ENCODE results near the gene BTBD17. TPM values are rescaled to one million over a fixed set of nuclear protein-coding genes. Genes with fewer than 3 reads are reported as not detected.

The BTBD17 gene
- total RNA-seq, 1 experiment from 2014 or later, result not detected

DNA sequence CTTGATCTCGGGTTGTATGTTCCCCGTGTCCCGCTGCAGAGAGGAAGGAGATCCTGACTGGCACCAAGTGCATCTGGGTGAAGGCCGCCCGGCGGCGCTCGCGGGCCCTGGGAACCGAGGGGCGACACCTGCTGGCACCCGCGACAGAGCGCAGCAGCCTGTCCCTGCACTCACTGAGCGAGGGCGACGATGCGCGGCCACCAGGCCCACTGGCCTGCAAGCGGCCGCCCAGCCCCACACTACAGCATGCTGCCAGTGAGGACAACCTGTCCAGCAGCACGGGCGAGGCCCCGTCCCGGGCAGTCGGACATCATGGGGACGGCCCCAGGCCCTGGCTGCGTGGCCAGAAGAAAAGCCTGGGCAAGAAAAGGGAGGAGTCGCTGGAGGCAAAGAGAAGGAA, 7.5 kb downstream of the BTBD17 start:
- intact Hi-C loops (cut with micrococcal nuclease; ENCODE audit: unreplicated experiment), result loop anchor here (2.0 kb wide), 1 partner anchor 53 kb away; no protein-coding TSS in a partner anchor
- peaks cover 9% of the 10 kb centered on the region for H3K4me1 Mint-ChIP-seq (ENCODE audit: low read depth, unreplicated experiment)
- peaks cover 90% of the 10 kb centered on the region for H3K27me3 Mint-ChIP-seq (ENCODE audit: unreplicated experiment)
- peak; percentile 76 for DNase-seq
- CTCF ChIA-PET, result no interaction called here
- H3K36me3 Mint-ChIP-seq (ENCODE audit: insufficient read depth, unreplicated experiment), result no peaks in the 10 kb centered on the region
- no peak overlapping the region for H3K27ac Mint-ChIP-seq (ENCODE audit: unreplicated experiment)
- BruUV-seq (replicated peaks), result no TSS peak
- peak; percentile 84 for TF ChIP-seq CTCF (IDR thresholded peaks at IDR 0.05; ENCODE audit: unreplicated experiment)
- H3K4me3 Mint-ChIP-seq (ENCODE audit: low read depth, unreplicated experiment), result peak overlapping the region; percentile 22
- H3K9me3 Mint-ChIP-seq (ENCODE audit: low read depth, unreplicated experiment), result no peaks in the 10 kb centered on the region

DNA sequence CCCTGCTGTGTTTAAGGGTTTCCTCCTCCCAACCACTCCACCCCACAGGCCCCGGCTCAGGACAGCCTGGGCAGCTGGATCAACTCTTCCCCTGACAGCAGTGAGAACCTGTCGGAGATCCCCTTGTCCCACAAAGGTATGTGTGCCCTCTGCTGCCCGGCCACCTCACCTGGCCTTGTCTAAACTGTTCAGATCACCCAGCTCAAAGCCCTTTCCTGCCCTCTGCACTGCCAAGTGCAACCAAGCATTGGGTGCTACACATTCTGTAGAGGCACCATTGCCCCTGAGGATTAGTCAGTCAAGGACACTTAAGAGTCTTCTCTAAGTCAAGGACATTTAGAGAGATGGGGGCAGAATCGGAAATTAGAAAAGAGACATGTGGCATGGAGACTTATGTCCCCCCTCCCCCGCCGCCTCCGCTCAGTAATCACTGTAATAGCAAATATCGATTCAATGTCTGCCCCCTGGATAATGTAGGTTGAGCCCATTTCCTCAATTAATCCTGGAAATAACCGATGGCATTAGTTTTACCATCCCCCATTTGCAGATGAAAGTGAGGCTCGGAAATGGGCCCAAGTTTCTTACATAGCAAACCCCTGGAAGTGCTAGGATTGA, 8.1 kb downstream of the BTBD17 start:
- no peak overlapping the region for H3K27ac Mint-ChIP-seq (ENCODE audit: unreplicated experiment)
- intact Hi-C loops (cut with micrococcal nuclease; ENCODE audit: unreplicated experiment), result loop anchor here (2.0 kb wide), 1 partner anchor 53 kb away; no protein-coding TSS in a partner anchor
- no peak overlapping the region for H3K4me3 Mint-ChIP-seq (ENCODE audit: low read depth, unreplicated experiment)
- H3K27me3 Mint-ChIP-seq (ENCODE audit: unreplicated experiment), result peaks cover 90% of the 10 kb centered on the region
- DNase-seq, result no peak
- TF ChIP-seq CTCF (IDR thresholded peaks at IDR 0.05; ENCODE audit: unreplicated experiment), result no peak
- BruUV-seq (replicated peaks), result no TSS peak
- peaks cover 9% of the 10 kb centered on the region for H3K4me1 Mint-ChIP-seq (ENCODE audit: low read depth, unreplicated experiment)
- CTCF ChIA-PET, result interaction anchor here (0.8 kb wide), 1 partner anchor 26 kb away, joined by 3 read pairs; no protein-coding TSS in a partner anchor
- no peaks in the 10 kb centered on the region for H3K9me3 Mint-ChIP-seq (ENCODE audit: low read depth, unreplicated experiment)
- no peaks in the 10 kb centered on the region for H3K36me3 Mint-ChIP-seq (ENCODE audit: insufficient read depth, unreplicated experiment)

GRCh38 chr17:74351552-74352210, 10.0 kb downstream of the BTBD17 start:
- no TSS peak for BruUV-seq (replicated peaks)
- H3K4me1 Mint-ChIP-seq (ENCODE audit: low read depth, unreplicated experiment), result peaks cover 9% of the 10 kb centered on the region
- CTCF ChIA-PET, result interaction anchor here (0.6 to 1.6 kb wide), 3 partner anchors 8 to 297 kb away, joined by 3 read pairs; partner anchors contain the start of gene BTBD17
- no peak overlapping the region for H3K4me3 Mint-ChIP-seq (ENCODE audit: low read depth, unreplicated experiment)
- intact Hi-C loops (cut with micrococcal nuclease; ENCODE audit: unreplicated experiment), result no loop called here
- DNase-seq, result no peak
- H3K27ac Mint-ChIP-seq (ENCODE audit: unreplicated experiment), result no peak overlapping the region
- peaks cover 96% of the 10 kb centered on the region for H3K27me3 Mint-ChIP-seq (ENCODE audit: unreplicated experiment)
- TF ChIP-seq CTCF (IDR thresholded peaks at IDR 0.05; ENCODE audit: unreplicated experiment), result no peak
- H3K36me3 Mint-ChIP-seq (ENCODE audit: insufficient read depth, unreplicated experiment), result peaks cover 5% of the 10 kb centered on the region
- no peaks in the 10 kb centered on the region for H3K9me3 Mint-ChIP-seq (ENCODE audit: low read depth, unreplicated experiment)

DNA sequence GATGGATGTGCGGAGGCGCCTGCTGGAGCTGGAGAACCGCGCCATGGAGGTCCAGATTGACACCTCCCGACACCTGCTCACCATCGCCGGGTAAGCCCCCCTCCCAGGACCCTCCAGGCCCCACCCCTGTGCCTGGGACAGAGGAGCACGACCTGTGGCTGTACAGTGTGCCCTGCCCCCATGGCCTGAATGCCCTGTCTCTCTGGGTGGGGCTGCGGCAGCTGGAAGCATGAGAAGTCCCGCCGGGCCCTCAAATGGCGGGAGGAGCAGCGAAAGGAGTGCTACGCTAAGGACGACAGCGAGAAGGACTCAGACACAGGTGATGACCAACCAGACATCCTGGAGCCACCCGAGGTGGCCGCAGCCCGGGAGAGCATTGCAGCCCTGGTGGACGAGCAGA, 11.2 kb downstream of the BTBD17 start:
- Mint-ChIP-seq H3K36me3 (ENCODE audit: insufficient read depth, unreplicated experiment) (peaks cover 5% of the 10 kb centered on the region), H3K4me1 (ENCODE audit: low read depth, unreplicated experiment) (peaks cover 9% of the 10 kb centered on the region), H3K27ac (ENCODE audit: unreplicated experiment) (no peak overlapping the region), H3K9me3 (ENCODE audit: low read depth, unreplicated experiment) (no peaks in the 10 kb centered on the region), H3K27me3 (ENCODE audit: unreplicated experiment) (peaks cover 97% of the 10 kb centered on the region), H3K4me3 (ENCODE audit: low read depth, unreplicated experiment) (no peak overlapping the region)
- TF ChIP-seq CTCF (IDR thresholded peaks at IDR 0.05; ENCODE audit: unreplicated experiment), result no peak
- CTCF ChIA-PET, result interaction anchor here (1.6 kb wide), 1 partner anchor 11 kb away, joined by 3 read pairs; the partner anchor contains the start of gene BTBD17
- intact Hi-C loops (cut with micrococcal nuclease; ENCODE audit: unreplicated experiment), result no loop called here
- no TSS peak for BruUV-seq (replicated peaks)
- DNase-seq, result no peak

Data from Calu3 (cell line).